Muscle of leg (tissue), 9 donors: ENCODE measurements around the gene VIPR1. TPM values are rescaled to one million over a fixed set of nuclear protein-coding genes. Genes with fewer than 3 reads are reported as not detected.

Experiments
- polyA plus RNA-seq, 8 donors: library from polyadenylated mRNA; unstranded; fragments of 120-200 nt; gene quantifications; one replicate each; pipeline versions ENCODE4 v1.2.1 to v1.2.3, GENCODE V29; 2013; ENCODE audit warnings: inconsistent platforms in 1 of 8, low replicate concordance in 1 of 8; ENCODE audit not compliant: insufficient read length in 8 of 8, insufficient read depth in 1 of 8
- total RNA-seq: library from RNA; stranded (reverse); fragments of 120-200 nt; gene quantifications from one replicate; pipeline ENCODE4 v1.2.4, GENCODE V29; 2013

VIPR1 gene
- total and polyA plus RNA-seq, 9 donors: 0.52 to 4.1 (median 1.2) TPM

Other genes with a start within 250 kb of the VIPR1 start
- gene CCK, start 236.5 kb upstream of the VIPR1 start, total RNA-seq: 10.3 TPM
- 10 to 100 TPM in 5 of 8 donors, 1 to 10 TPM in 3; 4.0 to 18.8 (median 13.8) TPM for gene CCK, start 236.5 kb upstream of the VIPR1 start, polyA plus RNA-seq
- not detected for gene LYZL4, start 92.0 kb upstream of the VIPR1 start, total RNA-seq
- gene LYZL4, start 92.0 kb upstream of the VIPR1 start, polyA plus RNA-seq: not detected
- gene SEC22C, start 79.3 kb downstream of the VIPR1 start, total RNA-seq: 26.8 TPM
- gene SEC22C, start 79.3 kb downstream of the VIPR1 start, polyA plus RNA-seq: 10 to 100 TPM; 19.4 to 30.0 (median 22.2) TPM
- 12.4 TPM for gene SS18L2, start 88.2 kb downstream of the VIPR1 start, total RNA-seq
- gene SS18L2, start 88.2 kb downstream of the VIPR1 start, polyA plus RNA-seq: 10 to 100 TPM; 10.5 to 16.1 (median 14.5) TPM
- gene NKTR, start 98.0 kb downstream of the VIPR1 start, total RNA-seq: 68.7 TPM
- 100 to 1,000 TPM in 1 of 8 donors, 10 to 100 TPM in 7; 37.1 to 121 (median 66.5) TPM for gene NKTR, start 98.0 kb downstream of the VIPR1 start, polyA plus RNA-seq
- 25.9 TPM for gene ZBTB47, start 151.1 kb downstream of the VIPR1 start, total RNA-seq
- 10 to 100 TPM; 28.3 to 36.6 (median 31.9) TPM for gene ZBTB47, start 151.1 kb downstream of the VIPR1 start, polyA plus RNA-seq
- gene KLHL40, start 182.9 kb downstream of the VIPR1 start, total RNA-seq: 114 TPM
- gene KLHL40, start 182.9 kb downstream of the VIPR1 start, polyA plus RNA-seq: 100 to 1,000 TPM in 6 of 8 donors, 10 to 100 TPM in 2; 86.0 to 176 (median 135) TPM
- gene HHATL, start 200.2 kb downstream of the VIPR1 start, total RNA-seq: 18.1 TPM
- 10 to 100 TPM; 26.4 to 67.7 (median 48.1) TPM for gene HHATL, start 200.2 kb downstream of the VIPR1 start, polyA plus RNA-seq